ENCODE results near the gene ATP5PB. TPM values are rescaled to one million over a fixed set of nuclear protein-coding genes. Genes with fewer than 3 reads are reported as not detected.

The ATP5PB gene
- polyA plus RNA-seq, 1 donor (not counting 4 experiments of a cell fraction or from before 2014, with no cell fraction given): 539 TPM

DNA sequence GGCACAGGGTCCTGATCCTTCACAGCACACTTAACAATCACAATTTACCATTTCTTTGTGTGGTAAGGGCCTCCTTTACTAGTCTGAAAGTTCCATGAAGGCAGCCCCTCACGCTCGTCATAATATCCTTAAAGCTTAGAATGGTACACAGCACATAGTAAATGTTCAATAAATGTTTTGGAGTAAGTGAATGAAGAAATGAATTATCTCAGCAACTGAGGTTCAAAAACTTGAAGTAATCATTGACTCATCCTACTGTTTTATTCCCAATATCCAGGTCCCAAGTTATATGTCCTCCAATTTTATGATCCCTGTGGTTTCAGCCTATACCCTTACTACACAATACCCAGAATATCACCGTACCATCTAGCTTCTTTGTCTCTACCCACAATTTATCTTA, 22.3 kb downstream of the ATP5PB start:
- H3K27me3 ChIP-seq (ENCODE audit: control insufficient read depth, extremely low read depth, insufficient read depth, low read length): no peaks in the 10 kb centered on the region
- no peaks in the 10 kb centered on the region for H3K4me1 ChIP-seq (ENCODE audit: control insufficient read depth, extremely low read depth, insufficient read depth, low read length)
- TF ChIP-seq EZH2 (IDR thresholded peaks at IDR 0.05; ENCODE audit: low read length): no peak
- TF ChIP-seq, protein P1, sequence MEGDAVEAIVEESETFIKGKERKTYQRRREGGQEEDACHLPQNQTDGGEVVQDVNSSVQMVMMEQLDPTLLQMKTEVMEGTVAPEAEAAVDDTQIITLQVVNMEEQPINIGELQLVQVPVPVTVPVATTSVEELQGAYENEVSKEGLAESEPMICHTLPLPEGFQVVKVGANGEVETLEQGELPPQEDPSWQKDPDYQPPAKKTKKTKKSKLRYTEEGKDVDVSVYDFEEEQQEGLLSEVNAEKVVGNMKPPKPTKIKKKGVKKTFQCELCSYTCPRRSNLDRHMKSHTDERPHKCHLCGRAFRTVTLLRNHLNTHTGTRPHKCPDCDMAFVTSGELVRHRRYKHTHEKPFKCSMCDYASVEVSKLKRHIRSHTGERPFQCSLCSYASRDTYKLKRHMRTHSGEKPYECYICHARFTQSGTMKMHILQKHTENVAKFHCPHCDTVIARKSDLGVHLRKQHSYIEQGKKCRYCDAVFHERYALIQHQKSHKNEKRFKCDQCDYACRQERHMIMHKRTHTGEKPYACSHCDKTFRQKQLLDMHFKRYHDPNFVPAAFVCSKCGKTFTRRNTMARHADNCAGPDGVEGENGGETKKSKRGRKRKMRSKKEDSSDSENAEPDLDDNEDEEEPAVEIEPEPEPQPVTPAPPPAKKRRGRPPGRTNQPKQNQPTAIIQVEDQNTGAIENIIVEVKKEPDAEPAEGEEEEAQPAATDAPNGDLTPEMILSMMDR (optimal IDR thresholded peaks at IDR 0.05 in 1 of 3, IDR thresholded peaks at IDR 0.05 in 1 of 3, conservative IDR thresholded peaks at IDR 0.05 in 1 of 3; ENCODE audit: extremely low read depth in 1 of 3, insufficient read depth in 2 of 3, low read length in 3 of 3): no peak
- H3K9me1 ChIP-seq (ENCODE audit: control insufficient read depth, extremely low read depth, insufficient read depth, low read length): no peaks in the 10 kb centered on the region
- H3K9me3 ChIP-seq (ENCODE audit: control insufficient read depth, low read depth, low read length): no peaks in the 10 kb centered on the region
- no peak overlapping the region for H3K4me3 ChIP-seq (ENCODE audit: control insufficient read depth in 2 of 3, extremely low read depth in 1 of 3, insufficient read depth in 2 of 3, low read depth in 1 of 3, low read length in 3 of 3)
- no peak for DNase-seq (ENCODE audit: low read depth, low spot score)
- peaks cover 0 to 1% of the 10 kb centered on the region in 2 experiments for H3K36me3 ChIP-seq (ENCODE audit: control insufficient read depth in 2 of 2, extremely low read depth in 1 of 2, insufficient read depth in 2 of 2, low read length in 2 of 2)
- FAIRE-seq: no peak
- H3K4me2 ChIP-seq (ENCODE audit: control insufficient read depth, extremely low read depth, insufficient read depth, low read depth, low read length): no peak overlapping the region
- no peaks in the 10 kb centered on the region for H4K20me1 ChIP-seq (ENCODE audit: control insufficient read depth, extremely low read depth, insufficient read depth, low read length)
- dilution Hi-C loops (cut with MboI; ENCODE audit: extremely low pct_ligation_motif_present, low sequenced_read_pairs): no loop called here
- no peak overlapping the region for H2AFZ ChIP-seq (ENCODE audit: control insufficient read depth, low read length)
- H3K27ac ChIP-seq (ENCODE audit: control insufficient read depth, insufficient read depth, low read length): no peak overlapping the region
- no peak overlapping the region for H3K9ac ChIP-seq (ENCODE audit: control insufficient read depth, extremely low read depth, insufficient read depth, low read length)
- H3K79me2 ChIP-seq (ENCODE audit: control insufficient read depth, insufficient read depth, low read length): no peaks in the 10 kb centered on the region

DNA sequence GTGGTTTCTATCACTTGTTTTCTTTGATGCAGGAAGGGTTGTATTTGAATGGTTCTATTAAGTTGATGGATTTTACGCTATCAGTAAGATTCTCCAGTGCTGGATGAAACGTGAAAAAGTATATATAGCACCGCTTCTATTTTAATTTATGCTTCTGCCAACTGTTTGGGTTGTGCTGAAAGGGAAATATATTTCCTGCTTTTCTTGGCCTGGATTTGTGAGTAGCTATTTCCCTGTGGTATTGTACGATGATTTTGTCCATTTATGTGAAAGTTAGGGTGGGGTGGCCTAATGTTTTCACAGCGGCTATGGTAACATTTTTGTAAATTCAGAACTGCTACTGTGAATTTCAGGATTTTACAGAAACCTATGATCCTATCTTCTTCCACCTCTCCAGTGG, 24.8 kb downstream of the ATP5PB start:
- Histone ChIP-seq H3K27me3 (ENCODE audit: control insufficient read depth, extremely low read depth, insufficient read depth, low read length) (no peaks in the 10 kb centered on the region), H2AFZ (ENCODE audit: control insufficient read depth, low read length) (no peak overlapping the region), H3K36me3 (ENCODE audit: control insufficient read depth in 2 of 2, extremely low read depth in 1 of 2, insufficient read depth in 2 of 2, low read length in 2 of 2) (peaks cover 0 to 1% of the 10 kb centered on the region in 2 experiments), H3K9me3 (ENCODE audit: control insufficient read depth, low read depth, low read length) (no peaks in the 10 kb centered on the region), H3K27ac (ENCODE audit: control insufficient read depth, insufficient read depth, low read length) (no peak overlapping the region), H4K20me1 (ENCODE audit: control insufficient read depth, extremely low read depth, insufficient read depth, low read length) (no peaks in the 10 kb centered on the region), H3K9me1 (ENCODE audit: control insufficient read depth, extremely low read depth, insufficient read depth, low read length) (no peaks in the 10 kb centered on the region), H3K4me3 (ENCODE audit: control insufficient read depth in 2 of 3, extremely low read depth in 1 of 3, insufficient read depth in 2 of 3, low read depth in 1 of 3, low read length in 3 of 3) (no peak overlapping the region), H3K4me1 (ENCODE audit: control insufficient read depth, extremely low read depth, insufficient read depth, low read length) (no peaks in the 10 kb centered on the region), H3K9ac (ENCODE audit: control insufficient read depth, extremely low read depth, insufficient read depth, low read length) (no peak overlapping the region), H3K79me2 (ENCODE audit: control insufficient read depth, insufficient read depth, low read length) (no peaks in the 10 kb centered on the region), H3K4me2 (ENCODE audit: control insufficient read depth, extremely low read depth, insufficient read depth, low read depth, low read length) (no peak overlapping the region)
- no peak for DNase-seq (ENCODE audit: low read depth, low spot score)
- TF ChIP-seq, protein P1 (optimal IDR thresholded peaks at IDR 0.05 in 1 of 3, IDR thresholded peaks at IDR 0.05 in 1 of 3, conservative IDR thresholded peaks at IDR 0.05 in 1 of 3; ENCODE audit: extremely low read depth in 1 of 3, insufficient read depth in 2 of 3, low read length in 3 of 3): no peak
- no peak for TF ChIP-seq EZH2 (IDR thresholded peaks at IDR 0.05; ENCODE audit: low read length)
- FAIRE-seq: no peak
- dilution Hi-C loops (cut with MboI; ENCODE audit: extremely low pct_ligation_motif_present, low sequenced_read_pairs): no loop called here
